ENCODE data around the gene IKBKG. TPM values are rescaled to one million over a fixed set of nuclear protein-coding genes. Genes with fewer than 3 reads are reported as not detected.
A peak's percentile ranks its signal among the peaks of the same experiment; 100 is the strongest.
"Not testable (repeated sequence)": the region's sequence is repeated elsewhere in the genome, so short reads cannot be mapped to it uniquely, and the experiment has no call there.

The IKBKG gene, protein sequence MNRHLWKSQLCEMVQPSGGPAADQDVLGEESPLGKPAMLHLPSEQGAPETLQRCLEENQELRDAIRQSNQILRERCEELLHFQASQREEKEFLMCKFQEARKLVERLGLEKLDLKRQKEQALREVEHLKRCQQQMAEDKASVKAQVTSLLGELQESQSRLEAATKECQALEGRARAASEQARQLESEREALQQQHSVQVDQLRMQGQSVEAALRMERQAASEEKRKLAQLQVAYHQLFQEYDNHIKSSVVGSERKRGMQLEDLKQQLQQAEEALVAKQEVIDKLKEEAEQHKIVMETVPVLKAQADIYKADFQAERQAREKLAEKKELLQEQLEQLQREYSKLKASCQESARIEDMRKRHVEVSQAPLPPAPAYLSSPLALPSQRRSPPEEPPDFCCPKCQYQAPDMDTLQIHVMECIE
- 10 to 100 TPM; 14.0 to 22.6 (median 15.2) TPM for total RNA-seq

DNA sequence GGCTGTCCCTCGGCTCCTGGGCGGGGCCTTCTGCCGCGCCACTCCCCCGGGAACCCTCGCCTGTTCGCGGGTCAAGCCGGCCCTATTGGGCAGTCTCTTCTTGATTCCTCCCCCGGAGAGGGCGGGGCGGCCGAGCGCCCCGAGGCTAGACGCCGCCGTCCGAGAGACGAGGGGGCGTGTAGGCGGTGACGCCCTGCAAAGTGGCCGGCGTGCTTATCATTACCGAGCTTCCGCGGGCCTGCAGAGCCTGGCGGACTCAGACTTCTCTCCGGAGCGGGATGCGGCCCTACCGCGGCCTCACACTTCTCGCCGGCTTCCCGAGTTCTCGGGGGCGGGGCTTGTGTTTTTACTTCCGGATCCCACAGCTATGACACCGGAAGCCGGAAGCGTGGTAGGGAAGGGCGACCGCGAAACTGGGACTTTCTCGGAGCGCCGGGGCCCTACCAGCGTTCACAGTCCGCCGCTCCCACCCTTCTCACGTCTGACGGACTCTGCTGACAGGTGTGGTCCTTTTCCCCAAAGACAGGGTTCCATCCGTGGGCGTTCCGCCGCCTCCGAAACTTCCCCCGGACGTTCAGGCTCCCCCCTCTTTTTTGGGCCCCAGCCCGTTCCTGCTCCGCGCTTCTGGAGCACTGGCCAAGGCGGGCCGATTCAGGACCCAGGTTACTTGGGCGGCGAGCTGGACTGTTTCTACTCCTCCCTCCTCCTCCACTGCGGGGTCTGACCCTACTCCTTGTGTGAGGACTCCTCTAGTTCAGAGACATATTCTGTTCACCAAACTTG lies at the start of gene IKBKG:
TSS of gene IKBKG (plus strand) at position 376 of the 783 bp plus-strand sequence. CDS start 4,383 bp downstream, outside the sequence.
- Histone ChIP-seq H3K27ac (peak within 1 kb of the TSS; percentile 76 to 90 (median 88)), H3K4me3 (peak within 1 kb of the TSS; percentile 69 to 70), H3K36me3 (peaks cover 0 to 4% of the 10 kb centered on the region in 2 donors), H3K9me3 (no peaks in the 10 kb centered on the region), H3K27me3 (no peaks in the 10 kb centered on the region), H3K4me1 (peaks cover 0 to 41% (median 0%) of the 10 kb centered on the region in 3 donors)
- WGBS, 2 donors (ENCODE audit: low coverage in 1 of 2) = 0 to 26% methylated on average over 1 to 13 of the region's 69 CpGs
- TF ChIP-seq POLR2AphosphoS5 (IDR thresholded peaks at IDR 0.05) (peak; percentile 37), EP300 (IDR thresholded peaks at IDR 0.05) (no peak)
- peak; percentile 93 for ATAC-seq

GRCh38 chrX:154501423-154501822 lies 46.0 kb upstream of the IKBKG start:
- 84 to 91% methylated on average over 2 to 5 of the region's 7 CpGs for WGBS, 2 donors (ENCODE audit: low coverage in 1 of 2)
- H3K27ac ChIP-seq, H3K4me1 ChIP-seq: not testable (repeated sequence)

DNA sequence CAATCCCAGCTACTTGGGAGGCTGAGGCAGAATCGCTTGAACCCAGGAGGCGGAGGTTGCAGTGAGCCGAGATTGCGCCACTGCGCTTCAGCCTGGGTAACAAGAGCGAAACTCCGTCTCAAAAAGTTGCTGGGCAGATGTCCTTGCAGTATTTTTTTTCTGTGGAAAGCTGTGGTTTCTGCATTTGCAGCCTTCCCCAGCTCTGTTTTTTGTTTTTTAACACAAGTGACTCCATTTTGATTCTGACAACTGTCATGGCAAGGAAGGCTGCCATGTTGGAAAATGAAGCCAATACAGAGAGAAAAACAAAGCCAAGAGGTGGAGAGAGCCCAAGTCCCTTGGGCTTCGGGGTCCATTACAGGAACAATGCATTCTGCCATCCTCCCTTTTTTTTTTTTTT lies 45.3 kb upstream of the IKBKG start:
- H3K4me3 ChIP-seq = no peak overlapping the region
- H3K27ac ChIP-seq = no peak overlapping the region
- no peak for ATAC-seq
- WGBS, 2 donors (ENCODE audit: low coverage in 1 of 2) = 67 to 95% methylated on average over 1 to 3 of the region's 8 CpGs
- peaks cover 0 to 24% of the 10 kb centered on the region in 2 donors for H3K36me3 ChIP-seq
- H3K27me3 ChIP-seq = no peaks in the 10 kb centered on the region
- no peak for TF ChIP-seq POLR2A (IDR thresholded peaks at IDR 0.05)
- TF ChIP-seq POLR2AphosphoS5 (IDR thresholded peaks at IDR 0.05) = no peak
- TF ChIP-seq, protein P1, sequence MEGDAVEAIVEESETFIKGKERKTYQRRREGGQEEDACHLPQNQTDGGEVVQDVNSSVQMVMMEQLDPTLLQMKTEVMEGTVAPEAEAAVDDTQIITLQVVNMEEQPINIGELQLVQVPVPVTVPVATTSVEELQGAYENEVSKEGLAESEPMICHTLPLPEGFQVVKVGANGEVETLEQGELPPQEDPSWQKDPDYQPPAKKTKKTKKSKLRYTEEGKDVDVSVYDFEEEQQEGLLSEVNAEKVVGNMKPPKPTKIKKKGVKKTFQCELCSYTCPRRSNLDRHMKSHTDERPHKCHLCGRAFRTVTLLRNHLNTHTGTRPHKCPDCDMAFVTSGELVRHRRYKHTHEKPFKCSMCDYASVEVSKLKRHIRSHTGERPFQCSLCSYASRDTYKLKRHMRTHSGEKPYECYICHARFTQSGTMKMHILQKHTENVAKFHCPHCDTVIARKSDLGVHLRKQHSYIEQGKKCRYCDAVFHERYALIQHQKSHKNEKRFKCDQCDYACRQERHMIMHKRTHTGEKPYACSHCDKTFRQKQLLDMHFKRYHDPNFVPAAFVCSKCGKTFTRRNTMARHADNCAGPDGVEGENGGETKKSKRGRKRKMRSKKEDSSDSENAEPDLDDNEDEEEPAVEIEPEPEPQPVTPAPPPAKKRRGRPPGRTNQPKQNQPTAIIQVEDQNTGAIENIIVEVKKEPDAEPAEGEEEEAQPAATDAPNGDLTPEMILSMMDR (IDR thresholded peaks at IDR 0.05) = no peak
- TF ChIP-seq EP300 (IDR thresholded peaks at IDR 0.05) = no peak
- no peaks in the 10 kb centered on the region for H3K9me3 ChIP-seq
- no peaks in the 10 kb centered on the region for H3K4me1 ChIP-seq

More at GRCh38 chrX:154501423-154501822, 46.0 kb upstream of the IKBKG start:
- not testable (repeated sequence) for H3K4me3 ChIP-seq, H3K27me3 ChIP-seq, ATAC-seq, H3K9me3 ChIP-seq
- H3K36me3 ChIP-seq = peaks cover 0 to 17% of the 10 kb centered on the region in 2 donors

GRCh38 chrX:154502989-154503388 lies 44.4 kb upstream of the IKBKG start:
- no peak for TF ChIP-seq EP300 (IDR thresholded peaks at IDR 0.05)
- TF ChIP-seq POLR2A (IDR thresholded peaks at IDR 0.05) = no peak
- WGBS, 2 donors (ENCODE audit: low coverage in 1 of 2) = 100% methylated on average over 3 of the region's 3 CpGs; no CpG with 5 or more reads in 1 of the 2 donors
- no peaks in the 10 kb centered on the region for H3K4me1 ChIP-seq
- H3K4me3 ChIP-seq = no peak overlapping the region
- no peaks in the 10 kb centered on the region for H3K9me3 ChIP-seq
- no peaks in the 10 kb centered on the region for H3K27me3 ChIP-seq
- peaks cover 0 to 33% of the 10 kb centered on the region in 2 donors for H3K36me3 ChIP-seq
- no peak for ATAC-seq
- H3K27ac ChIP-seq = no peak overlapping the region

GRCh38 chrX:154505734-154506133 lies 41.7 kb upstream of the IKBKG start:
- Histone ChIP-seq H3K27ac (no peak overlapping the region), H3K4me3 (no peak overlapping the region), H3K27me3 (no peaks in the 10 kb centered on the region), H3K4me1 (no peaks in the 10 kb centered on the region), H3K36me3 (peaks cover 0 to 59% of the 10 kb centered on the region in 2 donors), H3K9me3 (no peaks in the 10 kb centered on the region)
- ATAC-seq = no peak
- TF ChIP-seq EP300 (IDR thresholded peaks at IDR 0.05) = no peak
- TF ChIP-seq, protein P1 (IDR thresholded peaks at IDR 0.05) = no peak
- no peak for TF ChIP-seq POLR2AphosphoS5 (IDR thresholded peaks at IDR 0.05)
- no peak for TF ChIP-seq POLR2A (IDR thresholded peaks at IDR 0.05)
- WGBS, 2 donors (ENCODE audit: low coverage in 1 of 2) = 100% methylated on average over 1 of the region's 12 CpGs; no CpG with 5 or more reads in 1 of the 2 donors
